Germinal center (tissue), 1 donor: Measurements from ENCODE around the gene BIN1.

ENCODE experiments used
- DNase-seq: peaks from one replicate; pipeline ENCODE4 v3.0.0; 2012; ENCODE audit warnings: mixed read lengths, low spot score

The BIN1 gene

GRCh38 chr2:127090281-127091120, 16.5 kb downstream of the BIN1 start:
- DNase-seq = no peak

- no peak for DNase-seq
Observed at GRCh38 chr2:127089478-127090235, 17.3 kb downstream of the BIN1 start.

- no peak for DNase-seq
Observed at GRCh38 chr2:127088706-127089105, 18.2 kb downstream of the BIN1 start.

DNA sequence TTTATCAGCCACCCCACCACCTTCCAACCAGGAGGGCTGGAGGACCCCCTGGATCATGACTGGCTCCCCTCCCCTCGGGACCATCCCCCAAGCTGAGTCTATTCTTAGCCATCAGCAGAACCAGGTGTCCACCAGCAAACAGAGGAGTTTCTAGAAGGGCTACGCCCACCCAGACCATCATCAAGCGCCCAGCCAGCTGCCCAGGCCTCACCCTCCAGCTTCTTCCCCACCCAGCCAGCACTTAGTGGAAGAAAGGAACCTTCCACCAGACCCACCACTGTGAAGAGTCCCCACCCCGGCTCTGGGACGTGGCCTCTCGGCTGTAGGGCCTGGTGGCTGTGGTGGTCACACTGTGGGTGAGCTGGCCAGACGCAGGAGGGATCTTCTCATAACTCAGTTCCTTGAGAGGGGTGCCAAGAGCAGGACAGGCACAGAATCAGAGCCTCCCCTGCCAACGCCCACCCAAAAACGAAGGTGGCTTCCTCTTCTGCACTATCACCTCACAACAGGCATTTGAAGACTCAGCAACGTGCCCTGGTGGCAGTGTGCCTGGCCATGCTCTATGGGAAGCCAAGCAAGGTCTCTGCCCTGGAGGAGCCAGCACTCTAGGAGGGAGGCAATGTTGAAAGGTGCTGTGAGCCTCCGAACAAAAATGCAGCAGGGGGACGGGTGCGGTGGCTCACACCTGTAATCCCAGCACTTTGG, 19.0 kb downstream of the BIN1 start:
- peak; percentile 25 for DNase-seq

DNA sequence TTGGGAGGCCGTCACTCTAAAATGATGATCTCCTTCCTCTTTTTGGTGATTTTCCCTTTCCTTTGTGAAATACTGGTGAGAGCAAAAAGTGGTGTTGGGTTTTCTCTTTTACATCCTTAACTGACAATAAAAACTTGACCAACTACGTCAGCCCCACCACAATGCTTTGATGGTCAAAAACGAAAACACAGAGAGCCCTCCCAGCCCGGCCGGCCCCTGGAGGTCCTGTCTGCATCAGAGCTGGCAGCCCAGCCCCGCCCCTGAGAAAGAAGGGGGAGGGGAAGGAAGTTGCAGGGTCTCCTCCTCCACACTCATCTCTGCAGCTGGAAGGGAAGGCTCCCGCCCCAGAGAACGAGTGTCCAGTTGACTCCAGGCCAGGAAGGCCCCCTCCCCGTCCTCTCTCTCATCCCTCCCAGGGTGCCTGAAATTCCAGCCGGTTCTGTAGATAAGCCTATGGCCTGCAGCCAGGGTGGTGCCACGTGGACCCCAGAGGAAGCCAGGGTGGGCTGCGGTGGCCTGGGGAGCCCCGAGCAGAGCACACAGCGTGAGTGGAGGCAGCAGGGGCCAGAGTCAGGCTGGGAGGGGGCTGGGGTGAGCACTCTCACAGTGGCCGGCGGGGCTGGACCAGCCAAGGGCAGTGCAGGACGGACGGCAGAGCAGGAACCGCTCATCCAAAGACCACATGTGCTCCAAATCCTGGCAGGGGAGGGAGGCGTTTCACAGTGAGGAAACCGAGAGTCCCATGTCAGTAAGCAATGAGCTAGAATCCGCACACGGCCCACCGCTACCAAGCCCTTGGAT, 19.8 kb downstream of the BIN1 start:
- DNase-seq = peak; percentile 69

DNA sequence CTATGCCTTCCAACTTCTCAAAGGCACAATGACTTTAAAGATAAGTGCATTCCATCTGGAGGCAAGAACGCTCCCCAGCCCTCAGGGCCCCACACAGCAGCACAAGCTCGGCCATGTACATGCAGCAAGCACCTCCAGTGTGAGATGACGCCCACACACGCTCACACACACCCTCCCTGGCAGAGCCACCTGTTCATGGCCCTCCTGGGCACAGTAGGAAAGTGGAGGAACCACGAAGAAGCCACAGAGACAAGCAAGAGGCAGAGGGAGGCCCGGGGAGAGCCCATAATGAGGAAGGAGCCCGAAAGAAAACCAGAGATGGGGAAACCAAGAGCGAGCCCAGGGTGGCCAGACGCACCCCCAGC, 21.7 kb downstream of the BIN1 start:
- peak; percentile 50 for DNase-seq

GRCh38 chr2:127084611-127085316, 22.2 kb downstream of the BIN1 start:
- DNase-seq = peak; percentile 16

DNA sequence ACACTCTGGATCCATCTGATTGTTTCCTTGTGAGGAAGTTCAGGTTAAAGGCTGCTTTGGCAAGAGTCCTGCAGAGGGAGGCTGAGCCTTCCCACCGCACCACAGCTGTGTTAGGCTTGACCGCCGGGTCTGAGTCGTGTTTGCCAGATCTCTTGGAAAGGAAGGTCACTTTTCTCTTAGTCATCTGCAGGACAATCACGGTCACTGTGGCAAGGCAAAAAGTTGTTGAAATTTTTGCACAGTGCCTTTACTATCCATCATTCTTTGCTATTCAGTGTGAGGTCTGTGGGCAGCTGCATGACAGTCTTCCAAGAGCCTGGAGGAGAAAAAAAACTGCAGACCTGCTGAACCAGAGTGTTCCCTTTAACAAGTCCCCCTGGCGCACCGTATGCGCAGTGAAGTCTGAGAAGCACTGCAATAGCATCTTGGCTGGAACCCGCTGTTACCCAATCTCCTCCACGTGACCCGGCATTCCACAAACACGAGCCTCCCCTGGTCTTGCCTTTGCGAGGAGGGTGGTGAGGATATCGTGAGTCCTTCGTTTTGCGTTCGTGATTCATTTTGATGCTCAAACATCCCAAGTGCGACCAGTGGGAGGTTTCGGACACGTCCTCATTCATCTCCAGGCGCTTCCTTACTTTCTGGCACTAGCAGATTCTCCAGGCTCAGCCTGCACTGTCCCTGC, 23.0 kb downstream of the BIN1 start:
- no peak for DNase-seq

GRCh38 chr2:127082974-127083373, 24.0 kb downstream of the BIN1 start:
- no peak for DNase-seq

- peak; percentile 82 for DNase-seq
Observed at GRCh38 chr2:127081826-127082633, 24.9 kb downstream of the BIN1 start.

GRCh38 chr2:127080938-127081755, 25.8 kb downstream of the BIN1 start:
- peak; percentile 75 for DNase-seq

GRCh38 chr2:127080226-127080937, 26.6 kb downstream of the BIN1 start:
- peak; percentile 19 for DNase-seq

DNA sequence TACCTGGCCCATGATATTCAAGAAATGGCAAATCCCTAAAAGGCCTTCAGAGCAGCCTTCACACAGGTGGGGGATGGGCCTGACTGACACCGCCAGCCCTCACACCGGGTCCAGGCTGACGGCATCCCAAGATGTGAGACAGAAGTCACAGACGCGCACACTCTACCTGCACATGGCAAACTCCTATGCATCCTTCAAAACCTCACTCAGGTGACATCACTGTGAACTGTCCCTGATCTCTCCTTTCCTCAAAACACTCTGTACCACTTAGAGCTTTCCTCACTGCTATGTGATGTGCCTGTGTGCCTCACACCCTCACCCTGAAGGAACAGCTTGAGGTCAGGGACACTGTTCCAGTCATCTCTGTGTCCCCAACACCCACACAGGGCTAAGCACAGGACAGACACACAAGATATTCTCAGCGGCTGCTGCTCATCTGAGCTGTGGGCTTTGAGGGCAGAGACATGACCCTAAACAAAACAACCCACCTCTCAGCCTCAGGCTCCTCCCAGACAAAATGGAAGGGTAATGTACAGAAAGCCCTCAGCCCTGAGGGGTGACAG, 27.5 kb downstream of the BIN1 start:
- no peak for DNase-seq

DNA sequence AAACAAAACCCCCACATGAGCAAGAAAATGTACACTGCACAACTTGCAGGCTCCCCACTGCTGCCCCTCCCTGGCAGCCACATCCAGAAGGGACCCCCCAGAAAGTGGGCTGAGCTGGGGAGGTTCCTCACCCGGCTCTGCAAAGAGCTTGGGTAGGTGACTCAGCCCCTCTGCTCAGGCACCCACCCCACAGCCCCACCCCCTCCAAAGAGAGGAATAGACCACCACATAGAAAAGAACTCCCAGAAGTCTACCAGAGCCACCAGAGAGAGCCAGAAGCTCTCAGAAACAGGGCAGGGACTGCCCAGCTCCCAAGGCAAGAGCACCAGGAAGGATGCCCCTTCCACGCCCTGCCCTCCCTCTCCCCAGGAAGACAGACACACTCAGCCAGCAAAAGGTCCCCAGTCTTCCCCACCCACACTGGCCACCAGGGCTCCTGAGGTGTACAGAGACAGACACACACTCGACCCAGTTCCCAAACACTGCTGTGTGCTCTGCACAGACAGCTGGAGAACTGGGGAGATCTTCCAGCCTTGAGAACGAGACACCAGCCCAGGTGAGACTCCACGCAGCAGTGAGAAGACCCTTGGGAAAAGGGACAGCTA, 28.2 kb downstream of the BIN1 start:
- DNase-seq = no peak

DNA sequence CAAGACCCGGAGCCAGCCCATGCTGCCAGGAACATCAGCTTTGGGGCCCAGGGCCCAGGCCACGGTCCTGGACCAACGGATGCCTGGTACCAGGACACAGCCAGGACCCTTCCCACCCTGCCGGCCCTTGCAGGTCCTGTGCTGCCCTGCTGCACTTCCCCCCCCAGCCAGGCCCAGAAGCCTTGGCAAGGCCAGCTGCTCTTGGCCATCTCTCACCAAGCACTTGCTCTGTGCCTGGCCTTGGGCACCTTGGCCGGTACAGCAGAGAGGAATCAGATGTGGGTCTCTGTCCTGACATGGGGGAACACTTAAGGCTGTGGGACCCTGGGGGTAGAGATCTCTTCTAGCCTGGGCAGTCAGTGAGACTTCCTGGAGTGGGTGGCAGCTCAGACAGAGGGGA, 28.9 kb downstream of the BIN1 start:
- no peak for DNase-seq

DNA sequence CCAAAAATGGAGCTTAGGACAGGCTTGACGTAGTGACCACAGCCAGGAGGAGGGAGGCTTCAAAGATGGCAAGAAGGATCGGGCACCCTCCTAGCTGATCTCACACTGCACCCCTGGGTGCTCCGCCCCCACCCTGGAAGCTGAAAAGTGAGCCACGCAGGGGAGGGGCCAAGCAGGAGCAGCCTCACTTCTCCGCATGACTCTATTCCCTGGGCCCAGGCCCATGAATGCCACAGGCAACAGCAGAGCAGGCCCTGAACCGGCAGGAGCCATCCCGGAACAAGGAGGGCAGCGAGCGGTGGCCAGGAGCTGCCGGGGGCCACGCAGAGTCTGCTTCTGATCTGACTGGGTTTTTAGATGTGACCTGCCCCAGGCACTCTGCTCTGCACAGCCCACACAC, 30.0 kb downstream of the BIN1 start:
- no peak for DNase-seq

DNA sequence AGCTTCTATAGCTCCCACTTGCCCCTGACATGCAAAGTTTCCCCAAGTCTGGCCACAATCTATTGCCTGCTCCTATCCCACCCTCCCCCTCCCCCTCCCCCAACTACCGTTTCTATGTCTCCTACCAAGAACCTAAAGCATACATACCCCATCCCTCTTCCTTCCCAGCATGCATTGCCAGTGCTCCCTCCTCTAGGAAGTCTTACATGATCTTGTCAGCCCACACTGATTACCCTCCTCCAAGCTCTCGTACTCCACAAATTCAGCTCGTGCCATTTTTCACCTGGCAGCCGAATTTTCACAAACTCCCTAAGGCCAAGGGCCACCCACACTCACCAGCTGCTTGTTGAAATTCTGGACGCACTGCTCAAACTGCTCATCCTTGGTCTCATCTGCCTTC, 30.7 kb downstream of the BIN1 start:
- no peak for DNase-seq

DNA sequence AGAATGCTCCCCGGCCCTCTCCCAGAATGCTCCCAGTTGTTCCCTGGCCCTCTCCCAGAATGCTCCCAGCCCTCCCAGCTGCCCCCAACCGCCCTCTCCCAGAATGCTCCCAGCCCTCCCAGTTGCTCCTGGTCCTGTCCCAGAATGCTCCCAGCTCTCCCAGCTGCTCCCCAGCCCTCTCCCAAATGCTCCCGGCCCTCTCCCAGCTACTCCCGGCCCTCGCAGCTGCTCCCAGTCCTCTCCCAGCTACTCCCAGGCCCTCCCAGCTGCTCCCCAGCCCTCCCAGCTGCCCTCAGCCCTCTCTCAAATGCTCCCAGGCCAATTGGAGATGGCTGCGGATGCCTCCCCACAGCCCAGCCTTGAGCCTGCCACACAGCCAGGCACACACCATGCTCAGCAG, 31.1 kb downstream of the BIN1 start:
- DNase-seq = no peak
